SIG-M5 (cell line): ENCODE data around the gene TWIST1.

Source experiments
- DNase-seq: peaks from one replicate; lab custom pipeline; 2025; lab: John Stamatoyannopoulos, UW

TWIST1 gene

DNA sequence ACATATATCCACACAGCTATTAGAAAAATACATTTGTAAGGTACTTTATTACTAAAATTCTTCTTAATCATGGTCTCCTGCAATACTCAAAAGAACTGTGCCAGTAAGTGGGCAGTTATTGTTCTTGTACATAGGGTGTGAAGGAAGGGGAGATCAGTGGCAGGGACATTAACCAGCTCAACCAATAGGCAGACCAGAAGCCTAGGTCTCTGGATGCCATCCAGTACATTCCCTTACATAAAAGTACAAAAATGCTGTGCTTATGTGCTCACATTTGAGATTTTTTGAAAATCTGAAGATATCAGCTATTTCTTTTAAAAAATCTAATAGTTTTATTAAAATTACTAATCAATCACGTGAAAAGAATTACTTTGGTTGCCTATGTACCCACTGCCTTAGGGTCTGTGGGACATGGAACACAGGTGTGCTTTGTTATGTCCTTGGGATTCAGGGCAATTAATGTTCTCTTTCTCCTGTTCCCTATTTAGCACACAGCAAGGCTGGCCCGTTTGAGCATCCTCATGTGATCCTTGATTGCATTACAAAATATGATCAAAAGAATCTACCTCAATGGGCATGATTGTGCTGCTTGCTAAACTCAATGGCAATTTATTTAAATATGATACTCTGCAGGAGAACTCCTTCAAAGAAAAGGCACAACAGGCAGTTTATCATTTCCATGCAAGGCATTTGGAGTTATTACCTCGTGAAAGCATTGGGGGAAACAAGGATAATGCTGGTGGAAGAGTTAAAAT is 22.7 kb downstream of the TWIST1 start:
- no peak for DNase-seq

DNA sequence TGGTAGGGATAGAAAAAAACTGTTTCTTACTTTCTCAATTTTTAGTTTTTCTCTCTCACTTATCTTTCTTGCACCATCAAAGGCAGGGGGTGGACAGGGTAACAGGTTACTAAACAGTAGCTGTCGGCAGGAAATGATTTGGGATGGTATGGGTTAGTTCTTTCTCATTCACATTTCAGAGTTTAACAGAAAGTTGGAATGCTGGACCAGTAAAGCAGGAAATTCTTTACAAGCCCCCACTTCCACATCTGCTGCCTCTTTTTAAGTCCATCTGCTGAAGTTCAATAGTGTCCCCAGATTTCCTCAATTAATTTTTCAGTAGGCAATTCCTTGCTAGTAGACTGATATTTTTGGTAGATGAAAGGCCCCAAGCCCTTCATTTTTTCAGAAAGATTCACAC is 23.3 kb downstream of the TWIST1 start:
- DNase-seq = no peak

DNA sequence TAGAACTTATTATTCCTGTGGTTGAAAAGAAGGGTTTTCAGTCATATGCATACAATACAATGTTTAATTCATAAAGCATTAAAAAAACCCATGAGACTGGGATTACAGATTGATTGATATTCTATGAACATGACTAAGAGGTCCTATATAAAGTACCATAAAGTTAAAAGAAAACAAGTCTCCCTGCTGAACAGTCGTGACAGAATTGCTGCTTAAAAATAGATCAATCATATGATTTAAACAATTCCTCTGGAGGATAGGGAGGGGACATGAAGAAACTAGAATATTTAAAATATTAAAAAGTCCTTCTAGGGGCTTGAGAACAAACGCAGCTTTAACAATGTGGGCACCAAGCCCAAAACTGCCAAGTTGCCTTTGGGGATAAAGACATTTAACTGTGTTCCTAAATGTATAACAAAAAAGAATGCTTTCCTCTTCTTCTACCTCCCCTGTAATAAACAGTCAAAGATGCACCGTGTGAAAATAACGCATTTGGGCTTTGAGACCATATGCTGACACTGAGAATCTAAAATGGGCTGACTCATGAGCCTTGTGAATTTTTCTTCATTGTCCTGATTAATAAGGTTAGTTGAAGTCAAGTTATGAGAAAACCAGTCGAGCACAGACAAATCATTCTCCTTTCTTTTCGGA is 25.8 kb downstream of the TWIST1 start:
- DNase-seq = no peak

DNA sequence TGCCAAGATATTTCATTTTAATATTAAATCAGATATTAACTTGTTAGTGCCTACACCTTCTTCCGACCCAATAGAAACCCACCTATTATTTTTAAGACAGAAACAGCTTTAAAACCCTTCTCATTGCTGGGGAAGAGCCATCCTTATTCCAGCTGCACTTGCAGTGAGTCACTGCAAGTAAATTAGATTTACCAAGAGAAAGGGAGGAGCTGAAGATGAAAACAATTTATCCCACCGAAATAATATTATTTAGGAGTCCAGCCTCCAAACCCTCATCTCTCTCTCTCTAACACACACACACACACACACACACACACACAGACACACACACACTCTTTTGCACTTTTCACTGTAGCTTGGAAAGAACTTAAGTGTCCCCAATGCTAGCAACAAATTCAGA is 26.9 kb downstream of the TWIST1 start:
- DNase-seq = no peak

DNA sequence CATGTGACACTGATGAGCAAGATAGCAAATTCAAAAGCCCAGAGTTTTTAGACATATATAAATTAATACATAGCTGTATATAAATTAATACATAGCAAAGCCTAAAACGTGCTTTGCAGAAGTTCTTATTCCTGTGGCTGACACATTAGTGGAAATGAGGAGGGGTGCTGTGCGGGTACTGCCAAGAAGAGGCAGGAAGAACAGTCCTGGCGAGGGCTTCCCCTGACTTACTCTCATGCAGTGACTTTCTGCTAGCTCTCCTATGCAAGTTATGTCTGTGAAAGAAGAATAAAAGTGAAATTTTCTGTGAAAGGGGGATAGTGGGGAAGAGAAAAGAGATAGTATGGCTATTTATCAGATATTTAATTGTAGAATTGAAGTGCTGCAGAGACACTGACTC is 27.6 kb downstream of the TWIST1 start:
- no peak for DNase-seq

DNA sequence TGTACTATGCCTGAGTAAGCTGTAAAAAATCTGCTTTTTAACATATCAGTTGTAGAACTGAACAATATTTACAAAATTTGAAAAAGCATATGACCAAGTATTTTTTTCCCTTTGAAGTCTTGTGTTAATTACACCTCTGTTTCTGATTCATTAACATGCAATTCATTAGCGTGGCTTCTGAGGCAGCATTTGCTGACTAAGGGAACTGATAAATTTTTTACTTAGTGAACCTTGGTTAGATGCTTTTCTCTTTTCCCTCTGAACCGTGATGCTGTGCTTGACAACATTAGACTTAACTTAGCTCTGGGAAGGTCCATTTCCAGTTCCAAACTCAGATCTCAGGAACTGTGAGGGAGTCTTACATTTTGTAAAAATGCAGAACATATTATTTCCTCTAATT is 28.1 kb downstream of the TWIST1 start:
- no peak for DNase-seq

DNA sequence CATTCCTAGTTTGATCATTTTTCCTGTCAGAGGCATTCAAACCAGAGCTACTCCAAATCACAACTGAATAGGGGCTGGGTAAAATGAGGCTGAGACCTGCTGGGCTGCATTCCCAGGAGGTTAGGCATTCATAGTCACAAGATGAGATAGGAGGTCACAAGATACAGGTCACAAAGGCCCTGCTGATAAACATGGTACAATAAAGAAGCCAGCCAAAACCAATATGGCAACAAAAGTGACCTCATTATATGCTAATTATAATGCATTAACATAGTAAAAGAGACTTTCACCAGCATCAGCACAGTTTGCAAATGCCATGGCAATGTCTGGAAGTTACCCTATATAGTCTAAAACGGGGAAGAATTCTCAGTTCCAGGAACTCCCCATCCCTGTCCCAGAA is 37.3 kb downstream of the TWIST1 start:
- no peak for DNase-seq

DNA sequence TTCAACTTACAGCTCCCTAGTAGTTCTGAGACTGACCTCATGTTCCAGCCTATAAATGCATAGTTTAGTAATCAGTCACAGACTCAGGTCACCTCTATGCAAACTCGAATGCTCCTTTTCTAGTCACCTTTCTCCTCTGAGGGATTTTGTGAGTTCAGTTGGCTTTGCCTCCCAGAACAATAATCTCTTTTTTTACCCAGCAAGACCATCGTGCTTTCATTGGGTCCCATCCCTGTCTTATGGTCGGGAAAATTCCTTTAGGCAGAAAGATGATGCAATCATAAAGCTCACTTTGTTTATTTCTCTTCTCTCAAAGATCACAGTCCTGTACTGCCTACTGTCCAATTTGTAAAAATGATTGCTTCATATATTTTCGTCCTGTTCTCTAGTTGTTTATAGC is 38.4 kb downstream of the TWIST1 start:
- no peak for DNase-seq

DNA sequence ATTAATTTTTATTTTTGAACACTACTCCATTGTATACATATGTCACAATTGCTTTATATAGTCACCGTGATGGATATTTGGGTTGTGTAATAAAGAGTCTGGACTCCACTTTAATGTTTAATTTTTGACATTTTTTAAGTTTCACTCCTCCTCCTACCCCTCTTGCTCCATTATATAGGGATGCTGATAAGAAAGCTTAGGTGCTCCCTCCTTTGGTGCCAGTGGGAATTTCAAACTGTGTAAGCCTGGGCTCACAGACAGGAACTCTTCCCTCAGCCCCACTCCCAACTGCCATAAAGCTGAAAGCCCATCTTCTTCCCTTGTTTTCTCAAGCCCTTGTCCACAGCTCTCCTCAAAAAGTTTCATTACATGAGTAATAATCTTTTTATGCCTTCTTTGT is 47.6 kb downstream of the TWIST1 start:
- no peak for DNase-seq

DNA sequence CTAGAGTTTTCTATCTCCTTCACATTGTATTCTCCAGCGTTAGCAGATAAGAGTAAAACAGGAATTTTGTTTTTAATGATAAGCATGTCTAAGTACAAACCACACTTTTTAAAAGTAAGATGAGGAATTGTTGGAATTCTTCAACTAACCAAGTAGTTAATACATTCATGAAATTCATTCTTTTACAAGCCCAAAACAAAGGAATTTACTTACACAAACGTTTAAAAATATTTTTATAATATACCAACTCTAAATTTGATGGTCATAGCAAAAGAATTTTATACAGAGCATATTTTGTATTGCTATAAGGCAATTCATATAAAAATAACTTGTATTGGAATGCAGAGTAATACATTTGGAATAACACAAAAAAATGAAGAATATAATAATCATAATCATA is 51.3 kb downstream of the TWIST1 start:
- no peak for DNase-seq
